Activated CD8-positive, alpha-beta memory T cell treated with anti-CD3 and anti-CD28 coated beads for 48 hours (primary cell): ENCODE measurements around the gene CYREN.
"Not testable (repeated sequence)": the region's sequence is repeated elsewhere in the genome, so short reads cannot be mapped to it uniquely, and the experiment has no call there.

ENCODE experiments used
- DNase-seq, 3 experiments: peaks; one replicate each; pipeline ENCODE4 v3.0.0-alpha.2; 2020; ENCODE audit warnings: low read depth in 2 of 3, low spot score in 2 of 3

CYREN gene

GRCh38 chr7:135179321-135179925 is 8.9 kb upstream of the CYREN start:
- no peak for DNase-seq

DNA sequence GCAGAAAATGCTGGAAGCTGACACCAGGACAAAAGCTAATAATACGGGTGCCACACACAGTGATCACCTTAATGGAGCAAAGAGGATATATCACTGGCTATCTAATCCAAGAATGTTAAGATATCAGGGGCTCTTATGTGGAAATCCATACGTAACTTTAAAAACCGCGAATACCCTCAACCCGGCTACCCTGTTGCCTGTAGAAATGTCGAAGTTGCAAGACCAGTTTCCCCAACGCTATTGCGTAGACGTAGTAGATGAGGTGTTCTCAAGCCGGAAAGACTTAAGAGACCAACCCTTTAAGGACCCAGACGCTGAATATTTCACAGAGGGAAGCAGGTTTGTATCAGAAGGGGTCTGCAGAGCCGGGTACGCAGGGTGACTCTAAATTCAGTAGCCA is 7.9 kb upstream of the CYREN start:
- no peak for DNase-seq

GRCh38 chr7:135177028-135177696 is 6.7 kb upstream of the CYREN start:
- DNase-seq, result no peak

DNA sequence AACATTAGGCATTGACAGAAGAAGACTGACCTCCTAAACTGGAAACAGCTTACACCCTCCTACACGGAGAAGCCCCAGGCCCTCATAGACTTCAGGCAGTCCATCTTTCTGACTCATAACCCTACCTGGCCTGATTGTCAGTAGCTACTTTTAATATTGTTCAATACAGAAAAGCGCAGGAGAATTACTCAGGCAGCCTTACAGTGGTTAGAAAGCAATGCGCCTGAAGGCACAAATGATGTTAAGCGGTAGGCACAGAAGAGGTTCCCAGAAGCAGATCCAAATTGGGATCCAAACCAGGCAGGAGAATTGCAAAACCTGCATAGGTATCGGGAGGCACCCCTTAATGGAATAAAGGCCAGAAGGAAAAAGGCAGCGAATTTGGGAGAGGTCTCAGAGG is 5.4 kb upstream of the CYREN start:
- DNase-seq, result no peak

GRCh38 chr7:135174941-135175340 is 4.4 kb upstream of the CYREN start:
- no peak for DNase-seq

DNA sequence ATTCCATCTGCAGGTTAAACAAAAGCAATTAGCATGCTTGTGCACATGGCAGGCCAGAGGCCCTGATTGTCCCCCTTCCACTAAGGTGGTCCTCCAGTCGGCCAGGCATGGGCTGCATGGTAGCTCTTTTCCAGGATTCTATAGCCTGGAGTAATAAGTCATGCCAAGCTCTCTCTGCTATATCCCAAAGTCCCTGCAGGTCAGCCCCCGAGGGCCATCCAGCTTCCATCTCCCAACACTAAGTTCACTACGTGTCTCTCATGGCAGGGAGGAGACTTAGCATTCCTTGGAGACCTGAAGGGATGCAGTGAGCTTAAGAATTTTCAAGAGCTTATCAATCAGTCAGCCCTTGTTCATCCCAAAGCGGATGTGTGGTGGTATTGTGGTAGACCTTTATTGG is 3.4 kb upstream of the CYREN start:
- DNase-seq, result not testable (repeated sequence)

DNA sequence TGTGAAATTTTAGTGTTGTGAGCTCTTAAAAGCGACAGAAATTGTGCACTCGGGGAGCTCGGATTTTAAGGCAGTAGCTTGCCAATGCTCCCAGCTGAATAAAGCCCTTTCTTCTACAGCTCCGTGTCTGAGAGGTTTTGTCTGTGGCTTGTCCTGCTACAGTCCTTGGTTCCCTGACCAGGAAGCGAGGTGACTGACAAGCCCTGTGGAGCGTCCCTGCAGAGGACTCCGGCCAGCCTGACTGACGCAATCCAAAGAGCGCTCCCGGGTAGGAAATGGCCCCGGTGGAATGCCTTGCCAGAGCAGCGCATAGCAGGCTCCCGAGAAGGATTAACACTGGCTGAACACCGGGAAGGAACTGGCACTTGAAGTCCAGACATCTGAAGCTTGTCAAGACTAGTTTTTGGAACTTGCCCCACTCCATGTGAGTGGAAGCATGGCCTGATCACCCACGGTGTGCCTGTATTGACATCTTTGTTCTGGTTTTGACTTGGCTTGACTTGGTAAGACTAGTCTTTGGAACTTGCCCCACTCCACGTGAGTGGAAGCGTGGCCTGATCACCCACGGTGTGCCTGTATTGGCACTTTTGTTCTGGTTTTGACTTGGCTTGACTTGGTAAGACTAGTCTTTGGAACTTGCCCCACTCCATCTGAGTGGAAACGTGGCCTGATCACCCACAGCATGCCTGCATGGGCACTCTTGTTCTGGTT is 1.2 kb upstream of the CYREN start:
- not testable (repeated sequence) for DNase-seq

GRCh38 chr7:135170998-135171481 is 533 bp upstream of the CYREN start:
- DNase-seq, result not testable (repeated sequence)

DNA sequence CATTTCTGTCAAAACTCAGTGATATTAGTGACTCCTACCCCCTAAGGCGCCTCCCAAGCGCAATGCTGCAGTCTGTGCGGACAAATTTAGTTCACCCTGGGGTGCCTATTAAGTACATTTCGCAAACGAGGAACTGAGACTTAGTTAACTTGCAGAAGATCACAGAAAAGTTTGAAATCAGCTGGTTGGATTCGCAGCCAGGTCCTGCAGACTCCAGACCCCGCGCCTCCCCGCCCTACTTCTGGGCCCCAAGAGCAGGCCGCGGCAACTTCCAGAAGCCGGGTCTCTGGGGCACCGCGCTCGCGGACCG is 588 bp downstream of the CYREN start:
- DNase-seq, result no peak

GRCh38 chr7:135169141-135169963 is 1.2 kb downstream of the CYREN start:
- no peak for DNase-seq

GRCh38 chr7:135168489-135169140 is 1.9 kb downstream of the CYREN start:
- no peak for DNase-seq

DNA sequence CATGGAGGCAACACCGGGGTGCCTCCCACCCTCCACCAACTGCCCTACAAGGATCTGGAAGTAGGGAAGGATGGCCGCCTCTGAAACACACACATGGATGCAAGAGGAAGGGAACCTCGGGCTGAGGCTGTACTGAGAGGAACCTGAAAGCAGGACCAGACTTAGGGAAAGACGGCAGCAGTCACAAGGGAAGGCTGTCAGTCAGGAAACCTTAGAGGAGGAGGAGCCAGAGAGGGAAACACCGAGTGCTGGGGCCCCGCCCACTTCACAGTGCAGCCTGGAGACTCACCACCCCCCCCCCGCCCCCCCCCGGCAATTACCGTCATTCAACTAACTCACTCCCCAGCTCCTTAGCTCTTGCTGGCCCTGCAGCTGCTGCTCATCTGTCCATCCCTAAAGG is 2.5 kb downstream of the CYREN start:
- no peak for DNase-seq

- no peak for DNase-seq
Observed at GRCh38 chr7:135167365-135167917, 3.1 kb downstream of the CYREN start.

- DNase-seq, result no peak
Observed at GRCh38 chr7:135166338-135166990, 4.0 kb downstream of the CYREN start.

GRCh38 chr7:135165862-135166261 is 4.6 kb downstream of the CYREN start:
- no peak for DNase-seq

- no peak for DNase-seq
Observed at GRCh38 chr7:135164357-135165061, 6.0 kb downstream of the CYREN start.

- DNase-seq, result no peak
Observed at GRCh38 chr7:135162382-135163001, 8.0 kb downstream of the CYREN start.

GRCh38 chr7:135161669-135162068 is 8.8 kb downstream of the CYREN start:
- no peak for DNase-seq
